Measurements from ENCODE around the gene MKNK1. TPM values are rescaled to one million over a fixed set of nuclear protein-coding genes. Genes with fewer than 3 reads are reported as not detected.

Gene MKNK1
- total RNA-seq, 1 donor from 2014 or later: 61.1 TPM

- intact Hi-C loops (cut with DNase I): no loop called here
- no peak for DNase-seq
- no peak for TF ChIP-seq CTCF (IDR thresholded peaks at IDR 0.05)
- Histone ChIP-seq H3K27me3 (no peaks in the 10 kb centered on the region), H3K9me3 (no peaks in the 10 kb centered on the region), H3K36me3 (peaks cover 94% of the 10 kb centered on the region), H3K4me3 (no peak overlapping the region), H3K27ac (no peak overlapping the region), H3K4me1 (no peaks in the 10 kb centered on the region)
- no peak for ATAC-seq
Observed at GRCh38 chr1:46563341-46563740, 40.7 kb downstream of the MKNK1 start.

DNA sequence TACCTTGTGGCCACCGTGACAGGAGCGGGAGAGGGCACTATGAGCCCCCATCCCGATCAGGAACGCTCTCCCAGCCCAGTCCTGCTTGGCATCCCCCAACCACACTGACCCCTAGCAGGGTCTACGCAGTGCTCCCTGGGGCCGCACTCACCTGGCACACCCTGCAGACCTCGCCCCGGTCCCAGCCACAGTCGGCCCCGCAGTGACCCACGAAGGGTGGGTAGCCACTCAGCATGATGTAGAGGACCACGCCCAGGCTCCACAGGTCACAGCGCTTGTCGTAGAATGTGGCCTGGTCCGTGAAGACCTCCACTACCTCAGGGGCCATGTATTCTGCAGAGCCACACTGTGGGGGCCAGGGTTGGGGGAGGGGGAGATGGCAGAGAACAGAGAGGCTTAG lies 41.6 kb downstream of the MKNK1 start:
- no peak for TF ChIP-seq CTCF (IDR thresholded peaks at IDR 0.05)
- no peak overlapping the region for H3K27ac ChIP-seq
- no peak overlapping the region for H3K4me3 ChIP-seq
- no peaks in the 10 kb centered on the region for H3K9me3 ChIP-seq
- no peaks in the 10 kb centered on the region for H3K4me1 ChIP-seq
- intact Hi-C loops (cut with DNase I): no loop called here
- no peaks in the 10 kb centered on the region for H3K27me3 ChIP-seq
- peaks cover 92% of the 10 kb centered on the region for H3K36me3 ChIP-seq
- peak; percentile 23 for ATAC-seq
- no peak for DNase-seq

GRCh38 chr1:46558966-46559365 lies 45.1 kb downstream of the MKNK1 start:
- H3K36me3 ChIP-seq: peaks cover 57% of the 10 kb centered on the region
- intact Hi-C loops (cut with DNase I): no loop called here
- H3K27me3 ChIP-seq: no peaks in the 10 kb centered on the region
- TF ChIP-seq CTCF (IDR thresholded peaks at IDR 0.05): no peak
- ATAC-seq (no peak), DNase-seq (no peak)
- no peaks in the 10 kb centered on the region for H3K4me1 ChIP-seq
- H3K4me3 ChIP-seq: no peak overlapping the region
- no peaks in the 10 kb centered on the region for H3K9me3 ChIP-seq
- no peak overlapping the region for H3K27ac ChIP-seq

DNA sequence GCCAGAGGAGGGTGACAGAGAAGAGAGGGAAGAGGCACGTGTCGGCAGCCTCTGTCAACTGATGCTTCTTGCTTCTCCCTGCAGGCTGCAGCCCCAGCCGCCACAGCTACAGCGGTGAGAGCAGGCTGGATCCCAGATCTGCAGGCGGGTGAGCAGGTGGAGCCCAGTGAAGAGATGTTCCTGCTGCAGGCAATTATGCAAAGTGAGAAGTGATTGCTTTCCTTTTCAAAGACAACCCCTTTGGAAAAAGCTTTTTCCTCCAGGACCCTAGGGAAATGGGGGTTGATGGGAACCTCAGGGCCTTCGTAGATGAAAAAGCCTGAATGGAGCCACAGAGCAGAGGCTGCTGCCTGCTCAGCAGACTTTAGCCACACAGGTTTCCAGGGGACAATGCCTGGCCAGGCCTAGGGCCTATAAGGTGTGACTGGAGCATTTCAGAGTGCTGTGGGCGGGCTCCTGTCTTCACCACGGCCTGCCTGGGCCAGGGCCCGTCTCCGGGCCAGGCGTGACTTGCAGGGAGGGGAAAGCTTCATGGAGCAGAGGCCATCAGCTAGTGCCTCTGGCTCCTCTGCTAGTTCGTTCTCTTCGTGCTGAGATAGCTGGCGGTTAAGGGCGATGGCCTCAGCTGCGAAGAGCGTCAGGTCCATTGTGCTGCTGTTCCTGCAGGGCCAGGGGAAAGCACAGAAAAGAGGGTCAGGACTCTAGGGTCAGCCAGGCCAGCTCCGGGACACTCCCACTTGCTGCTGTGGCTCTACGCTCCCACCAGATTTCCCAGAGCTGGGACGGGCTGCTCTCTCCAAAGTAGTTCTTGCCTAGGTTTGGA lies 45.7 kb downstream of the MKNK1 start:
- no peak for TF ChIP-seq CTCF (IDR thresholded peaks at IDR 0.05)
- H3K4me1 ChIP-seq: no peaks in the 10 kb centered on the region
- H3K4me3 ChIP-seq: no peak overlapping the region
- no peaks in the 10 kb centered on the region for H3K27me3 ChIP-seq
- ATAC-seq: no peak
- peak; percentile 44 for DNase-seq
- intact Hi-C loops (cut with DNase I): no loop called here
- H3K36me3 ChIP-seq: peaks cover 53% of the 10 kb centered on the region
- no peaks in the 10 kb centered on the region for H3K9me3 ChIP-seq
- H3K27ac ChIP-seq: no peak overlapping the region

DNA sequence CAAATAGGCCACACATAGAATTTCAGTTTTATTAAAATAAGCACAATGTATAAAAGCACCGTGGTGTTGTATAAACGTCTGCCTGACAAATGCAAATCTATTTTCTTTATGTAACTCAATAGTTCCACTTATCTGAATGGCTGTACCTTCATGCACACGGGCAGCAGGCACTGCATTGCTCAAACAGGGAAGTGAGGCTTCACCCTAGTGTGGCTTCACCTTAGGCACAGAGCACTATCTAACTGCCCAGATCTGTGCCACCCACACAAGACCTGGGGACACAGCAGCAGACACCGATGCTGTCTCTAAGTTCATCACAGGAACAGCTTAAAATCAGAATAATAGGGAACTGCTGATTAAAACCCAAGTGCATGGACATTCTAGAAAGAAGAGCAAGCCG lies 46.7 kb downstream of the MKNK1 start:
- DNase-seq (peak; percentile 46), ATAC-seq (peak; percentile 67)
- Histone ChIP-seq H3K4me3 (no peak overlapping the region), H3K9me3 (no peaks in the 10 kb centered on the region), H3K27ac (no peak overlapping the region), H3K4me1 (no peaks in the 10 kb centered on the region), H3K36me3 (peaks cover 43% of the 10 kb centered on the region), H3K27me3 (no peaks in the 10 kb centered on the region)
- intact Hi-C loops (cut with DNase I): no loop called here
- TF ChIP-seq CTCF (IDR thresholded peaks at IDR 0.05): no peak
